Aorta (tissue), 5 donors: ENCODE measurements around the gene CXCR2. TPM values are rescaled to one million over a fixed set of nuclear protein-coding genes. Genes with fewer than 3 reads are reported as not detected.

ENCODE experiments used
- ATAC-seq: fragments of 200-7000 bp; cut with Tn5 transposase; one replicate; pipeline ENCODE4 v1.9.1; 2022; ENCODE audit warnings: moderate library complexity; ENCODE audit not compliant: low FRiP score
- DNase-seq, 2 donors: peaks; one replicate each; pipeline ENCODE4 v3.0.0-alpha.2; 2020
- H3K27ac ChIP-seq, 2 donors: one replicate each; pipeline ENCODE4 v1.5.1; 2013; ENCODE audit warnings: low read length in 2 of 2, mild to moderate bottlenecking in 2 of 2, moderate library complexity in 2 of 2, control low read depth in 1 of 2, inconsistent platforms in 1 of 2, low read depth in 1 of 2
- H3K27me3 ChIP-seq, 2 donors: one replicate each; pipeline ENCODE4 v1.6.1; 2013; ENCODE audit warnings: control low read depth in 1 of 2, low read length in 1 of 2, mild to moderate bottlenecking in 1 of 2, moderate library complexity in 1 of 2; ENCODE audit not compliant: insufficient read depth in 2 of 2, control insufficient read depth in 1 of 2
- H3K36me3 ChIP-seq, 2 donors: one replicate each; pipeline ENCODE4 v1.6.1; 2013; ENCODE audit warnings: control low read depth in 1 of 2, low read length in 1 of 2, mild to moderate bottlenecking in 1 of 2; ENCODE audit not compliant: insufficient read depth in 2 of 2, control insufficient read depth in 1 of 2
- H3K4me1 ChIP-seq, 2 donors: one replicate each; pipeline ENCODE4 v1.6.1; 2013; ENCODE audit warnings: low read length in 2 of 2, control low read depth in 1 of 2, mild to moderate bottlenecking in 1 of 2, moderate library complexity in 1 of 2; ENCODE audit not compliant: insufficient read depth in 2 of 2, control insufficient read depth in 1 of 2
- H3K4me3 ChIP-seq, 2 donors: one replicate each; pipeline ENCODE4 v1.5.1; 2013; ENCODE audit warnings: low read length in 2 of 2, control low read depth in 1 of 2, mild to moderate bottlenecking in 1 of 2
- H3K9me3 ChIP-seq: one replicate; pipeline ENCODE4 v1.6.1; 2013; ENCODE audit warnings: mild to moderate bottlenecking, low read length; ENCODE audit not compliant: control insufficient read depth
- WGBS, 2 donors: extraction: QIAGEN DNeasy Blood & Tissue Kit; methylation state at CpG; one replicate each; pipeline ENCODE4 v1.1.7; 2013; 5-methylcytosine and 5-hydroxymethylcytosine counted together
- intact Hi-C, 2 donors: fragments of 100-400 bp; cut with DNase I; formaldehyde crosslinking; loops; one replicate each; pipeline versions ENCODE4 v1.14.2 to v1.15.0; 2022
- polyA plus RNA-seq, 2 donors: library from polyadenylated mRNA; stranded (reverse); fragments of 200-250 nt; gene quantifications; one replicate each; pipeline ENCODE4 v1.2.3, GENCODE V29; 2013
- total RNA-seq, 2 donors: library from RNA; stranded (reverse); fragmentation: NEBNext Ultra II Directional; extraction: Animal tissue kit (Norgen Biotek cat#: 25700); gene quantifications; one replicate each; pipeline ENCODE4 v1.2.1, GENCODE V29; 2021
- donor health status: healthy with polysubstance abuse.
- donor health status: Bipolar disorder and iron deficiency.
- donor health status: DM: no; HTN: no; CAD: no.
- donor health status: DM: no; HTN: no; CAD: no.
- donor health status: DM: yes; HTN: yes; CAD: no.

The CXCR2 gene
- total and polyA plus RNA-seq, 4 donors = 0.05 to 4.9 (median 2.1) TPM

GRCh38 chr2:218146056-218146455 is 20.2 kb downstream of the CXCR2 start:
- DNase-seq (no peak), ATAC-seq (no peak)
- Histone ChIP-seq H3K27me3 (no peaks in the 10 kb centered on the region), H3K36me3 (no peaks in the 10 kb centered on the region), H3K4me3 (no peak overlapping the region), H3K9me3 (no peaks in the 10 kb centered on the region), H3K27ac (no peak overlapping the region), H3K4me1 (no peaks in the 10 kb centered on the region)
- intact Hi-C loops = no loop called here

DNA sequence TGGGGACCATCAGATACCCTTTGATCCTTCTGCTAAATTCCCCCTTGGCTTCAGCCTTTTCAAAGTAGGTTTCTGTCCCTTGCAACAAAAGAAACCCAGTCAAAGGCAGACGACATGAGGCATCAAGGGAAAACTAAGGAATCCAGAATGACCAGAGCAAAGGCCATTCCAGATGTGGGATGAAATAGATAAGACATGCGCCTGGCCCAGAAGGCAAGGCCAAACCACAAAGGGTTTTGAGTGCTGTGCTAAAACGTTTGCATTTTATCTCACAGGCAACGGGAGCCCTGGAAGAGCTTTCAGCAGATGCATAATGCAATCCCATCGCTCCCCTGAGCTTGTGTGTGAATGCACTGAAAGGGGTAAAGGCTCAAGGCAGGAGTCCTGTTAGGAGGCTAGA is 23.3 kb downstream of the CXCR2 start:
- Histone ChIP-seq H3K27me3 (no peaks in the 10 kb centered on the region), H3K9me3 (no peaks in the 10 kb centered on the region), H3K4me3 (no peak overlapping the region), H3K27ac (no peak overlapping the region), H3K36me3 (no peaks in the 10 kb centered on the region), H3K4me1 (no peaks in the 10 kb centered on the region)
- WGBS, 2 donors = 67% methylated on average over 5 of the region's 5 CpGs
- intact Hi-C loops = no loop called here
- ATAC-seq = no peak
- no peak for DNase-seq

- intact Hi-C loops = no loop called here
- H3K27ac ChIP-seq = no peak overlapping the region
- no peaks in the 10 kb centered on the region for H3K36me3 ChIP-seq
- H3K27me3 ChIP-seq = no peaks in the 10 kb centered on the region
- H3K4me3 ChIP-seq = no peak overlapping the region
- DNase-seq (no peak), ATAC-seq (no peak)
- H3K4me1 ChIP-seq = no peaks in the 10 kb centered on the region
- H3K9me3 ChIP-seq = no peaks in the 10 kb centered on the region
- 82 to 84% methylated on average over 5 of the region's 5 CpGs for WGBS, 2 donors
Observed at GRCh38 chr2:218149848-218150440, 24.1 kb downstream of the CXCR2 start.

DNA sequence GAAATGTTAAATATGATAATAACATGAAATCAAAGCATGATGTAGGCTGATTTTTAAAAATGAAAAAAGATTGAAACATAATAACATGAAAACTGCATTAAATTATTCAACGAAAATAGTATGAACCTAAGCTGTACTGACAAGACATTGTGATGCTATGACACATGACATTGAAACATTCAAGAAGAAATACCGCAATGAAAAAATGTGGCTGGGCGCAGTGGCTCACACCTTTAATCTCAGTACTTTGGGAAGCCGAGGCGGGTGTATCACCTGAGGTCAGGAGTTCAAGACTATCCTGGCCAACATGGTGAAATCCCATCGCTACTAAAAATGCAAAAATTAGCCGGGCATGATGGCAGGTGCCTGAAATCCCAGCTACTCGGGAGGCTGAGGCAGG is 26.3 kb downstream of the CXCR2 start:
- no peaks in the 10 kb centered on the region for H3K9me3 ChIP-seq
- no peak for ATAC-seq
- intact Hi-C loops = no loop called here
- H3K27me3 ChIP-seq = no peaks in the 10 kb centered on the region
- no peaks in the 10 kb centered on the region for H3K36me3 ChIP-seq
- no peak overlapping the region for H3K4me3 ChIP-seq
- no peak overlapping the region for H3K27ac ChIP-seq
- 90 to 94% methylated on average over 8 of the region's 8 CpGs for WGBS, 2 donors
- DNase-seq = no peak
- no peaks in the 10 kb centered on the region for H3K4me1 ChIP-seq

GRCh38 chr2:218152777-218153176 is 26.9 kb downstream of the CXCR2 start:
- no peaks in the 10 kb centered on the region for H3K36me3 ChIP-seq
- H3K27me3 ChIP-seq = no peaks in the 10 kb centered on the region
- no peak overlapping the region for H3K4me3 ChIP-seq
- no peaks in the 10 kb centered on the region for H3K9me3 ChIP-seq
- no peak for DNase-seq
- 76 to 86% methylated on average over 1 of the region's 1 CpG for WGBS, 2 donors
- no peak overlapping the region for H3K27ac ChIP-seq
- ATAC-seq = no peak
- H3K4me1 ChIP-seq = no peaks in the 10 kb centered on the region
- intact Hi-C loops = no loop called here

- WGBS, 2 donors = 87 to 93% methylated on average over 7 of the region's 7 CpGs
- no peak overlapping the region for H3K4me3 ChIP-seq
- intact Hi-C loops = no loop called here
- H3K9me3 ChIP-seq = no peaks in the 10 kb centered on the region
- no peaks in the 10 kb centered on the region for H3K36me3 ChIP-seq
- no peak overlapping the region for H3K27ac ChIP-seq
- no peaks in the 10 kb centered on the region for H3K4me1 ChIP-seq
- DNase-seq (no peak), ATAC-seq (no peak)
- no peaks in the 10 kb centered on the region for H3K27me3 ChIP-seq
Observed at GRCh38 chr2:218155953-218156479, 30.2 kb downstream of the CXCR2 start.

DNA sequence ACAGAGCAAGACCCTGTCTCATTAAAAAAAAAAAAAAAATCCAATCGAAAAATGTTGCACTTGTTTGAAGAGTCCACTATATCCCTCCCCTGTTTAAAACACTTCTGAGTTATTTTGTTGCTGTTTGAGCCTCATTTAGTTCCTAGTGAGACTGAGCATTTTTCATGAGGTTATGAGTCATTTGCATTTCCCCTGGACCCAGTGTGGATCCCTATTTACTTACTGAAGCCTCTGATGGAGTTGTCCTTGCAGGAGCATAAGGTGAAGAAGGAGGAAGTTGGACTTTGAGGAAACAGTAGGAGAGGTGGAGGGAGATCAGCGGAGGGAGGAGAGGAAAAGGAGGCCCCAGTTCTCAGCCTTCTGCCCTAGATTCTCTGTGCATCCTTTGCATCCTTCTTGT is 35.8 kb downstream of the CXCR2 start:
- 78 to 86% methylated on average over 2 of the region's 2 CpGs for WGBS, 2 donors
- ATAC-seq = no peak
- no peaks in the 10 kb centered on the region for H3K27me3 ChIP-seq
- no peak overlapping the region for H3K4me3 ChIP-seq
- intact Hi-C loops = no loop called here
- no peaks in the 10 kb centered on the region for H3K36me3 ChIP-seq
- H3K27ac ChIP-seq = no peak overlapping the region
- no peaks in the 10 kb centered on the region for H3K4me1 ChIP-seq
- no peaks in the 10 kb centered on the region for H3K9me3 ChIP-seq
- no peak for DNase-seq

DNA sequence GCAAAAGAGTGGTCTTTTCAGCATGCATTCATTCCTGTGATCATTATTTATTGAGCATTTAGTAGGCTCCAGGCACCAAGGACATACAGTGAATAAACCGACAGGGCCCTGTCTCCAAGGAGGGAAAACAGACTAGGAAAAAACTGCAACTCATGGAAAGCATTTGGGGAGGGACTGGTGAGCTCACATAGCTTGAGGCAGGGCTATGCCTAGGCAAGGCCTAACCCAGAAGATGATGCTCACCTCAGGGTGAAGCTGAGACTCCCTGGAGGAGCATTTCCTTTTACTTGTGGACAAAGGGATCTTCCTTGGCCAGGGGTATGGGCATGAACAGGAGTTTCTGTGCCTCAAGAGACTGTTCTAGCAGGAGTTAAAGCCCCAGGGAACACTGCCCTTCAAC is 37.0 kb downstream of the CXCR2 start:
- intact Hi-C loops = no loop called here
- Histone ChIP-seq H3K27me3 (no peaks in the 10 kb centered on the region), H3K27ac (no peak overlapping the region), H3K9me3 (no peaks in the 10 kb centered on the region), H3K36me3 (no peaks in the 10 kb centered on the region), H3K4me1 (no peaks in the 10 kb centered on the region), H3K4me3 (no peak overlapping the region)
- ATAC-seq (no peak), DNase-seq (no peak)
- 80 to 86% methylated on average over 1 of the region's 1 CpG for WGBS, 2 donors

DNA sequence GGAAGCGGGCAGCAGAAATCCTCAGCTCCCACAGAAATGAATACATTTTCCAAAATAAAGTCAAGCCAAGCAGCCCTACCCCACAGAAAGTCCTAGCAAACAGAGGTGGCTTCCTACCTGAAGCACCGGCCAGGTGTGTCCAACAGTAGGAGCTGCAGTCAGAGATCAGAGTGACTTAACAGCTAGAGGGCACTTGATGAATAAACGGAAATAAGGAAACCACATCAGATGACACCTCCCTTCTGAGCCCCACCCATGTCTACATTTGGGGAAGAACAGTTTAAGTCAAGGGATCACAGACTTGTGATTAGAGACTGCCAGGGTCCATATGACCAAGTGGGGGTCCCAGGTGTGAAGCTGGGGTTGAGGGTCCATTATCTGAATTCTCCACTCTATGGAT is 41.0 kb downstream of the CXCR2 start, which contains the start of gene CXCR1:
TSS of gene CXCR1 (minus strand) at position 172 of the 400 bp plus-strand sequence. CDS start 1,751 bp downstream, outside the sequence.
- 87 to 89% methylated on average over 3 of the region's 3 CpGs for WGBS, 2 donors
- intact Hi-C loops = no loop called here
- Histone ChIP-seq H3K4me3 (no peak within 1 kb of the TSS), H3K4me1 (no peaks in the 10 kb centered on the region), H3K9me3 (no peaks in the 10 kb centered on the region), H3K27me3 (no peaks in the 10 kb centered on the region), H3K27ac (no peak within 1 kb of the TSS), H3K36me3 (no peaks in the 10 kb centered on the region)
- DNase-seq = no peak
- ATAC-seq = peak; percentile 36
